Middle frontal gyrus (tissue), 1 donor: ENCODE measurements around the gene TRAPPC12.
"Not testable (repeated sequence)": the region's sequence is repeated elsewhere in the genome, so short reads cannot be mapped to it uniquely, and the experiment has no call there.

Source experiments
- DNase-seq: peaks from one replicate; pipeline ENCODE4 v3.0.0-alpha.2; 2015; ENCODE audit warnings: low spot score; ENCODE audit errors: extremely low spot score

TRAPPC12 gene

GRCh38 chr2:3379647-3380534 is at the start of gene TRAPPC12:
Gene TRAPPC12 (plus strand): TSS chr2:3379694. CDS start chr2:3387624, 7,930 bp downstream.
- DNase-seq, result peak; percentile 81

- no peak for DNase-seq
Observed at GRCh38 chr2:3332133-3332532, 47.4 kb upstream of the TRAPPC12 start.

GRCh38 chr2:3334392-3335345 is 44.8 kb upstream of the TRAPPC12 start:
- no peak for DNase-seq

- no peak for DNase-seq
Observed at GRCh38 chr2:3336844-3337243, 42.6 kb upstream of the TRAPPC12 start.

- no peak for DNase-seq
Observed at GRCh38 chr2:3338340-3338739, 41.2 kb upstream of the TRAPPC12 start.

GRCh38 chr2:3340144-3340543 is 39.4 kb upstream of the TRAPPC12 start:
- no peak for DNase-seq

GRCh38 chr2:3341336-3341735 is 38.2 kb upstream of the TRAPPC12 start:
- no peak for DNase-seq

- DNase-seq, result no peak
Observed at GRCh38 chr2:3342324-3342723, 37.2 kb upstream of the TRAPPC12 start.

GRCh38 chr2:3343012-3343411 is 36.5 kb upstream of the TRAPPC12 start:
- DNase-seq, result no peak

GRCh38 chr2:3344897-3345296 is 34.6 kb upstream of the TRAPPC12 start:
- no peak for DNase-seq

- DNase-seq, result no peak
Observed at GRCh38 chr2:3345621-3346020, 33.9 kb upstream of the TRAPPC12 start.

GRCh38 chr2:3348767-3349166 is 30.7 kb upstream of the TRAPPC12 start:
- peak; percentile 13 for DNase-seq

- DNase-seq, result peak; percentile 43
Observed at GRCh38 chr2:3349211-3349693, 30.2 kb upstream of the TRAPPC12 start.

- DNase-seq, result no peak
Observed at GRCh38 chr2:3354986-3355385, 24.5 kb upstream of the TRAPPC12 start.

- no peak for DNase-seq
Observed at GRCh38 chr2:3355951-3356569, 23.4 kb upstream of the TRAPPC12 start.

GRCh38 chr2:3356799-3357198 is 22.7 kb upstream of the TRAPPC12 start:
- DNase-seq, result no peak

GRCh38 chr2:3357446-3357845 is 22.0 kb upstream of the TRAPPC12 start:
- not testable (repeated sequence) for DNase-seq

GRCh38 chr2:3357926-3358325 is 21.6 kb upstream of the TRAPPC12 start:
- DNase-seq, result no peak

GRCh38 chr2:3361518-3362389 is 17.7 kb upstream of the TRAPPC12 start:
- DNase-seq, result no peak

GRCh38 chr2:3365219-3365618 is 14.3 kb upstream of the TRAPPC12 start:
- DNase-seq, result no peak
